Epithelial cell of esophagus (primary cell): ENCODE data around the gene NMUR1.

Experiments
- DNase-seq: peaks from one replicate; pipeline ENCODE4 v3.0.0; 2010; ENCODE audit warnings: low read depth
- H3K4me3 ChIP-seq: 2 replicates; pipeline ENCODE4 v1.5.1; 2011; ENCODE audit warnings: mild to moderate bottlenecking, low read length, control low read depth
- TF ChIP-seq, protein P1 (sequence below): IDR thresholded peaks from 2 replicates; pipeline ENCODE4 v1.5.1; 2011; ENCODE audit warnings: low read depth, mild to moderate bottlenecking, low read length, control low read depth, inconsistent platforms; ENCODE audit not compliant: insufficient read depth; ENCODE audit errors: missing control alignments

The NMUR1 gene

DNA sequence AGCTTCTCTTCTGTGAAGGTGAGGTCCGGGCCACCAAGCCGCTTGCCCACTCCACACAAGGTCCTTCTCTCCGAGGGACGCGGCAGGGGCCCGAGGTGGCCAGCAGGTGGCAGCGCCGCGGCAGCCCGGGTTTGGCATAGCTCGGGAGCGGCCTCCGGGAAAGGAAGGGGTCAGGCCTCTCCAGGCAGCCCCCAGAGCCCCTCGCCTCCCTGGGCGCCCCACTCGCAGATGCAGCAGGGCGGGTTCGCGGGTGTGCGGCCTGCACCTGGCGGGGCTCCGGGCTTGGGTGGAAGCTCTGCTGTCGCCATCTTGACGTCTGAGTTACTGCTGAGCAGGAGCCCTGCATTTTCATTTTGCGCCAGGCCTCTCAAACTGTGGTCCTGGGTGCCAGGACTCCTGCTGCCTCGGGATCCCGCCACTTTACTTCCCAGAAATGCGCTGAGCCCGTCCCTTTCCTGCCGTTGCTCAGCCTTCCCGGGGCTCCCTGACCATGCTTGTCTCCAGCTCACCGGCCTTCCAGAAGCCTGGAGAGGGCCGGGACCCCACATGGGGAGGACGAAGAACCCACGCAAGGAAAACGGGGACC lies 47.3 kb downstream of the NMUR1 start:
- peak; percentile 61 for DNase-seq
- peak overlapping the region; percentile 46 for H3K4me3 ChIP-seq
- TF ChIP-seq, protein P1, sequence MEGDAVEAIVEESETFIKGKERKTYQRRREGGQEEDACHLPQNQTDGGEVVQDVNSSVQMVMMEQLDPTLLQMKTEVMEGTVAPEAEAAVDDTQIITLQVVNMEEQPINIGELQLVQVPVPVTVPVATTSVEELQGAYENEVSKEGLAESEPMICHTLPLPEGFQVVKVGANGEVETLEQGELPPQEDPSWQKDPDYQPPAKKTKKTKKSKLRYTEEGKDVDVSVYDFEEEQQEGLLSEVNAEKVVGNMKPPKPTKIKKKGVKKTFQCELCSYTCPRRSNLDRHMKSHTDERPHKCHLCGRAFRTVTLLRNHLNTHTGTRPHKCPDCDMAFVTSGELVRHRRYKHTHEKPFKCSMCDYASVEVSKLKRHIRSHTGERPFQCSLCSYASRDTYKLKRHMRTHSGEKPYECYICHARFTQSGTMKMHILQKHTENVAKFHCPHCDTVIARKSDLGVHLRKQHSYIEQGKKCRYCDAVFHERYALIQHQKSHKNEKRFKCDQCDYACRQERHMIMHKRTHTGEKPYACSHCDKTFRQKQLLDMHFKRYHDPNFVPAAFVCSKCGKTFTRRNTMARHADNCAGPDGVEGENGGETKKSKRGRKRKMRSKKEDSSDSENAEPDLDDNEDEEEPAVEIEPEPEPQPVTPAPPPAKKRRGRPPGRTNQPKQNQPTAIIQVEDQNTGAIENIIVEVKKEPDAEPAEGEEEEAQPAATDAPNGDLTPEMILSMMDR = peak; percentile 77

DNA sequence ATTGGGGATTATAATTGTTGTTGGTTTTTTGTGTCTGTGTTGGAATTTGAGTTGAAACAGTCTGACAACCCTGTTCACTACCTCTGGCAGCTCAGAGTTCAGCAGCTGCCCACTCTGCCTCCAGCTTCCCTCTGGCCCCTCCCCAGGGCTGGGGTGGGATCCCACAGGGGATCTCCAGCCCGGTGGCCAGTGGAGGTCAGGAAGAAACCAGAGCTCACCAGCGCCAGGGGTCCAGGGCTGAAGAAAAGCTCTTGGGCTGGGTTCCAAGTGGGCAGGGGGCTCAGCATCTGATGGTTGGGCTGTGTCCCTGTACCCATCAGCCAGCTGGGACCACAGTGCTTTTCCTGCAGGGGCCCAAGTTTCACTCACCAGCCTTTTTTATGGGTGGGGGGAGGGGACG lies 49.5 kb downstream of the NMUR1 start:
- no peak overlapping the region for H3K4me3 ChIP-seq
- DNase-seq = no peak
- TF ChIP-seq, protein P1 = no peak

DNA sequence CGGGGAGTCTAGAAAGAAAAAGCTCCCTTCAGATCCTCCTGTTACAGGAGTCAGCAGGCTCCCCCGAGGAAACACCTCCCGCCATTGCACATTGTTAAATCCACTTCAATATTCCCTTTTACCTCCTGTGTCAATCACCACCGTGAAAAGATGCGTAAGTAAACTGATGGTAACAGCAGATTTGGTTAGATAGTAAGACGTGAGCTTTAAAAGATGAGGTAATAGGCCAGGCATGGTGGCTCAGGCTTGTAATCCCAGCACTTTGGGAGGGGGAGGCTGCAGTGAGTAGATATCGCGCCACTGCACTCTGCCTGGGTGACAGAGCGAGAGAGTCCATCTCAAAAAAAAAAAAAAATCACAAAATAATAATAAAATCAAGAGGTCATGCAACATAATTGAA lies 50.8 kb downstream of the NMUR1 start:
- H3K4me3 ChIP-seq = no peak overlapping the region
- no peak for DNase-seq
- TF ChIP-seq, protein P1 = no peak

DNA sequence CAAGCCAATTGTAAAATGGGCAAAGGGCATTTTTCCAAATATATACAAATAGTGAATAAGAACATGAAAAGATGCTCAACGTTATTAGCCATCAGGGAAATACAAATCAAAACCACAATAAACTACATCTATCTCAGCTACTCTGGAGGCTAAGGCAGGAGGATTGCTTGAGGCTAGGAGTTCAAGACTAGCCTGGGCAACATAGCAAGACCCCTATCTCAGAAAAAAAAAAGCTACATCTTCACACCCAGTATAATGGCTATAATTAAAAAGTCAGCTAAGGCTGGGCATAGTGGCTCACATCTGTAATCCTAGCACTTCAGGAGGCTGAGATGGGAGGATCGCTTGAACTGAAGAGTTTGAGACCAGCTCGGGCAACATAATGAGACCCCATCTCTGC lies 53.3 kb downstream of the NMUR1 start:
- DNase-seq = no peak
- H3K4me3 ChIP-seq = no peak overlapping the region
- TF ChIP-seq, protein P1 = no peak

DNA sequence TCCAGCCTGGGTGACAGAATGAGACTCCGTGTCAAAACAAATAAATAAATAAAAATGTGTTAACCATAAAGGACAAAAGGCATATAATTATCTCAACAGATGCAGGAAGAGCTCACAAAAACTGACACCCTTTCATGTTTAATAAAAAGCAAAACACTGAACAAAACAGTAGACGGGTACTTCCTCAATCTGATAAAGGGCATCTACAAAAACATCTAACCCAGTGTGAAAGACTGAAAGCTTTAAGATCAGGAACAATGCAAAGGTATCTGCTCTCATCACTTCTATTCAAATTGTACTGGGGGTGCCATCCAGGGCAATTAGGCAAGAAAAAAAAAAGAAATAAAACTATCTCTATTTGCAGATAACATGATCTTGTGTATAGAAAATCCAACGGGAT lies 54.3 kb downstream of the NMUR1 start:
- no peak for DNase-seq
- TF ChIP-seq, protein P1 = no peak
- H3K4me3 ChIP-seq = no peak overlapping the region
